ENCODE measurements around the gene CBR3.

- TF ChIP-seq POLR2A (IDR thresholded peaks at IDR 0.05) (no peak), POLR2AphosphoS5 (IDR thresholded peaks at IDR 0.05) (no peak)
- TF ChIP-seq, protein P1, sequence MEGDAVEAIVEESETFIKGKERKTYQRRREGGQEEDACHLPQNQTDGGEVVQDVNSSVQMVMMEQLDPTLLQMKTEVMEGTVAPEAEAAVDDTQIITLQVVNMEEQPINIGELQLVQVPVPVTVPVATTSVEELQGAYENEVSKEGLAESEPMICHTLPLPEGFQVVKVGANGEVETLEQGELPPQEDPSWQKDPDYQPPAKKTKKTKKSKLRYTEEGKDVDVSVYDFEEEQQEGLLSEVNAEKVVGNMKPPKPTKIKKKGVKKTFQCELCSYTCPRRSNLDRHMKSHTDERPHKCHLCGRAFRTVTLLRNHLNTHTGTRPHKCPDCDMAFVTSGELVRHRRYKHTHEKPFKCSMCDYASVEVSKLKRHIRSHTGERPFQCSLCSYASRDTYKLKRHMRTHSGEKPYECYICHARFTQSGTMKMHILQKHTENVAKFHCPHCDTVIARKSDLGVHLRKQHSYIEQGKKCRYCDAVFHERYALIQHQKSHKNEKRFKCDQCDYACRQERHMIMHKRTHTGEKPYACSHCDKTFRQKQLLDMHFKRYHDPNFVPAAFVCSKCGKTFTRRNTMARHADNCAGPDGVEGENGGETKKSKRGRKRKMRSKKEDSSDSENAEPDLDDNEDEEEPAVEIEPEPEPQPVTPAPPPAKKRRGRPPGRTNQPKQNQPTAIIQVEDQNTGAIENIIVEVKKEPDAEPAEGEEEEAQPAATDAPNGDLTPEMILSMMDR (IDR thresholded peaks at IDR 0.05), result no peak
These were observed 41.1 kb downstream of the CBR3 start for GRCh38 chr21:36175771-36176565.
